Fibroblast of lung (primary cell): Measurements from ENCODE around the gene AOAH.

Experiments
- EZH2 ChIP-seq: IDR thresholded peaks from 2 replicates; pipeline ENCODE4 v1.5.1; 2012; ENCODE audit warnings: low read length, control low read depth, mild to moderate bottlenecking; ENCODE audit errors: missing control alignments
- TF ChIP-seq, protein P1 (sequence below), 2 donors: IDR thresholded peaks in 1 of 2; conservative IDR thresholded peaks in 1 of 2; 1 replicate in 1 of 2; 2 replicates in 1 of 2; pipeline ENCODE4 v1.5.1; 2011 to 2012; ENCODE audit warnings: low read length in 2 of 2, control low read depth in 1 of 2, inconsistent platforms in 1 of 2, low read depth in 1 of 2, mild to moderate bottlenecking in 1 of 2

DNA sequence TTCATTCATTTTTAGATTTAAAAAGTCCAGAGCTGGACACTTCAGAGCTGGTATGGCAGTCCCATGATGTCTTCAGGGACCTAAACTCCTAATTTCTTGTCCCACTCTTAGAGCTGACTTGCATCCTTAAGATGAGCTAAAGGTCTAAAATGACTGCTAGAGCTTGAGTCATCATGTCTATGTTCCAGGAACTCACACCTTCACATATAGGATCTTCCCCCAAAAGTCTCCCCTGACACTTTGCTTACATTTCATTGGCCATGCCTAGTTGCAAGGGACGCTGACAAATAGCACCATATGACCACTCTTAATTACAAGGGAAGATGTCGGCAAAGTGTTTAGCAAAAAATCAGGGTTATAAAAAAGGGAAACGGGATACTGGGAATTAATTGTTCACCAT, 10.4 kb upstream of the AOAH start:
- TF ChIP-seq, protein P1, sequence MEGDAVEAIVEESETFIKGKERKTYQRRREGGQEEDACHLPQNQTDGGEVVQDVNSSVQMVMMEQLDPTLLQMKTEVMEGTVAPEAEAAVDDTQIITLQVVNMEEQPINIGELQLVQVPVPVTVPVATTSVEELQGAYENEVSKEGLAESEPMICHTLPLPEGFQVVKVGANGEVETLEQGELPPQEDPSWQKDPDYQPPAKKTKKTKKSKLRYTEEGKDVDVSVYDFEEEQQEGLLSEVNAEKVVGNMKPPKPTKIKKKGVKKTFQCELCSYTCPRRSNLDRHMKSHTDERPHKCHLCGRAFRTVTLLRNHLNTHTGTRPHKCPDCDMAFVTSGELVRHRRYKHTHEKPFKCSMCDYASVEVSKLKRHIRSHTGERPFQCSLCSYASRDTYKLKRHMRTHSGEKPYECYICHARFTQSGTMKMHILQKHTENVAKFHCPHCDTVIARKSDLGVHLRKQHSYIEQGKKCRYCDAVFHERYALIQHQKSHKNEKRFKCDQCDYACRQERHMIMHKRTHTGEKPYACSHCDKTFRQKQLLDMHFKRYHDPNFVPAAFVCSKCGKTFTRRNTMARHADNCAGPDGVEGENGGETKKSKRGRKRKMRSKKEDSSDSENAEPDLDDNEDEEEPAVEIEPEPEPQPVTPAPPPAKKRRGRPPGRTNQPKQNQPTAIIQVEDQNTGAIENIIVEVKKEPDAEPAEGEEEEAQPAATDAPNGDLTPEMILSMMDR (conservative IDR thresholded peaks at IDR 0.05 in 1 of 2, IDR thresholded peaks at IDR 0.05 in 1 of 2; ENCODE audit: low read depth in 1 of 2, low read length in 2 of 2), result no peak
- no peak for TF ChIP-seq EZH2
